Astrocyte (in vitro differentiated cells and primary cell): Measurements from ENCODE around the gene ZMYM4. TPM values are rescaled to one million over a fixed set of nuclear protein-coding genes. Genes with fewer than 3 reads are reported as not detected.
"Not testable (repeated sequence)": the region's sequence is repeated elsewhere in the genome, so short reads cannot be mapped to it uniquely, and the experiment has no call there.

Experiments used
- DNase-seq: peaks from one replicate; pipeline ENCODE4 v3.0.0-alpha.2; 2010; ENCODE audit warnings: low read depth
- FAIRE-seq: peaks from 2 replicates; lab custom pipeline; 2011; peaks lifted over from hg19 to GRCh38; lab: Jason Lieb, UNC
- H2AFZ ChIP-seq: 2 replicates; pipeline ENCODE4 v1.6.0; 2012; ENCODE audit warnings: low read depth, low read length, inconsistent platforms
- H3K27ac ChIP-seq: 2 replicates; pipeline ENCODE4 v1.5.1; 2011; ENCODE audit warnings: low read depth, low read length, inconsistent platforms
- H3K27me3 ChIP-seq: 2 replicates; pipeline ENCODE4 v1.6.0; 2011; ENCODE audit warnings: low read length, inconsistent platforms; ENCODE audit not compliant: insufficient read depth
- H3K36me3 ChIP-seq: 2 replicates; pipeline ENCODE4 v1.5.1; 2011; ENCODE audit warnings: low read length, inconsistent platforms; ENCODE audit not compliant: insufficient read depth
- H3K4me1 ChIP-seq: 2 replicates; pipeline ENCODE4 v1.5.1; 2011; ENCODE audit warnings: low read length, inconsistent platforms; ENCODE audit not compliant: insufficient read depth
- H3K4me2 ChIP-seq: 2 replicates; pipeline ENCODE4 v1.6.0; 2012; ENCODE audit warnings: low read length, inconsistent platforms
- H3K4me3 ChIP-seq: 2 replicates; pipeline ENCODE4 v1.5.1; 2011; ENCODE audit warnings: low read depth, mild to moderate bottlenecking, low read length, inconsistent platforms; ENCODE audit not compliant: insufficient read depth
- H3K79me2 ChIP-seq: 2 replicates; pipeline ENCODE4 v1.6.0; 2012; ENCODE audit warnings: mild to moderate bottlenecking, low read length, inconsistent platforms; ENCODE audit not compliant: insufficient read depth
- H3K9ac ChIP-seq: 2 replicates; pipeline ENCODE4 v1.6.0; 2012; ENCODE audit warnings: mild to moderate bottlenecking, low read length, inconsistent platforms
- H3K9me3 ChIP-seq: 2 replicates; pipeline ENCODE4 v1.5.1; 2012; ENCODE audit warnings: low read depth, mild to moderate bottlenecking, low read length, inconsistent platforms; ENCODE audit not compliant: insufficient read depth
- H4K20me1 ChIP-seq: 2 replicates; pipeline ENCODE4 v1.6.0; 2012; ENCODE audit warnings: low read length, inconsistent platforms; ENCODE audit not compliant: insufficient read depth
- H3K27ac Mint-ChIP-seq: one replicate; pipeline ENCODE4 v1.8.0; 2021; ENCODE audit warnings: mild to moderate bottlenecking, mixed read lengths; ENCODE audit not compliant: unreplicated experiment
- H3K27me3 Mint-ChIP-seq: one replicate; pipeline ENCODE4 v1.8.0; 2021; ENCODE audit warnings: low read depth, mixed read lengths; ENCODE audit not compliant: unreplicated experiment
- H3K36me3 Mint-ChIP-seq: one replicate; pipeline ENCODE4 v1.8.0; 2021; ENCODE audit warnings: low read depth, mixed read lengths; ENCODE audit not compliant: unreplicated experiment
- H3K4me1 Mint-ChIP-seq: one replicate; pipeline ENCODE4 v1.8.0; 2021; ENCODE audit warnings: low read depth, mixed read lengths; ENCODE audit not compliant: unreplicated experiment
- H3K4me3 Mint-ChIP-seq: one replicate; pipeline ENCODE4 v1.8.0; 2021; ENCODE audit warnings: mild to moderate bottlenecking, moderate library complexity, mixed read lengths; ENCODE audit not compliant: unreplicated experiment
- H3K9me3 Mint-ChIP-seq: one replicate; pipeline ENCODE4 v1.8.0; 2021; ENCODE audit warnings: mild to moderate bottlenecking, mixed read lengths; ENCODE audit not compliant: unreplicated experiment
- EZH2 ChIP-seq: IDR thresholded peaks from 2 replicates; pipeline ENCODE4 v1.6.1; 2012; ENCODE audit warnings: mild to moderate bottlenecking, low read length, inconsistent platforms; ENCODE audit not compliant: insufficient read depth
- total RNA-seq: library from RNA; stranded (reverse); gene quantifications from 2 replicates; pipeline ENCODE4 v1.2.1, GENCODE V29; 2021
- TF ChIP-seq, protein P1 (sequence below): IDR thresholded peaks from 2 replicates; pipeline ENCODE4 v1.5.1; 2011; ENCODE audit warnings: low read depth, mild to moderate bottlenecking, inconsistent platforms, low read length, moderate library complexity; ENCODE audit not compliant: insufficient read depth

Gene ZMYM4
- total RNA-seq, 1 donor from 2014 or later, result 65.5 TPM

DNA sequence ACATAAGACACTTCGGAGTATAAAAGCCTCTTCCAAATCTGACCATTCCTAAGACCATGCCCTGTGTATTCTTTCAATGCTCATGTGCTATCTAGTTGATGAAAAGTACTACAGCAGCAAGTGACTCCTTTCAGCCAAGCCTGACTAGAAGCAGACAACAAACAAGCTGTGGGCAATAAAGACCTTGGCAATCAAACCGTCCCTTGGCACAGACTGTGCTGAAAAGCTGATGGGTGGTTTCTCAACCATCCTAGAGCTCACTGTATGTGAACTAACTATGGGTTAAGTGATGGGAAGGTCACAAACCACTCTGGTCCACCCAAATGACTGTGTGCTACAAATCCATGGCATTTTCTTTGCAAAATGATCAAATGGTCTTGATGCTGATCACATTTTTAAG is 194.7 kb downstream of the ZMYM4 start:
- Histone ChIP-seq H3K79me2 (no peaks in the 10 kb centered on the region), H3K27me3 (no peaks in the 10 kb centered on the region), H3K4me3 (no peak overlapping the region), H4K20me1 (no peaks in the 10 kb centered on the region), H3K9ac (no peak overlapping the region), H2AFZ (no peak overlapping the region), H3K36me3 (peaks cover 17% of the 10 kb centered on the region), H3K4me2 (no peak overlapping the region), H3K9me3 (no peaks in the 10 kb centered on the region), H3K4me1 (no peaks in the 10 kb centered on the region), H3K27ac (no peak overlapping the region)
- Mint-ChIP-seq H3K4me1 (no peaks in the 10 kb centered on the region), H3K9me3 (peaks cover 14% of the 10 kb centered on the region), H3K36me3 (peaks cover 47% of the 10 kb centered on the region), H3K27ac (no peak overlapping the region), H3K27me3 (no peaks in the 10 kb centered on the region), H3K4me3 (no peak overlapping the region)
- TF ChIP-seq, protein P1, sequence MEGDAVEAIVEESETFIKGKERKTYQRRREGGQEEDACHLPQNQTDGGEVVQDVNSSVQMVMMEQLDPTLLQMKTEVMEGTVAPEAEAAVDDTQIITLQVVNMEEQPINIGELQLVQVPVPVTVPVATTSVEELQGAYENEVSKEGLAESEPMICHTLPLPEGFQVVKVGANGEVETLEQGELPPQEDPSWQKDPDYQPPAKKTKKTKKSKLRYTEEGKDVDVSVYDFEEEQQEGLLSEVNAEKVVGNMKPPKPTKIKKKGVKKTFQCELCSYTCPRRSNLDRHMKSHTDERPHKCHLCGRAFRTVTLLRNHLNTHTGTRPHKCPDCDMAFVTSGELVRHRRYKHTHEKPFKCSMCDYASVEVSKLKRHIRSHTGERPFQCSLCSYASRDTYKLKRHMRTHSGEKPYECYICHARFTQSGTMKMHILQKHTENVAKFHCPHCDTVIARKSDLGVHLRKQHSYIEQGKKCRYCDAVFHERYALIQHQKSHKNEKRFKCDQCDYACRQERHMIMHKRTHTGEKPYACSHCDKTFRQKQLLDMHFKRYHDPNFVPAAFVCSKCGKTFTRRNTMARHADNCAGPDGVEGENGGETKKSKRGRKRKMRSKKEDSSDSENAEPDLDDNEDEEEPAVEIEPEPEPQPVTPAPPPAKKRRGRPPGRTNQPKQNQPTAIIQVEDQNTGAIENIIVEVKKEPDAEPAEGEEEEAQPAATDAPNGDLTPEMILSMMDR, result no peak
- no peak for TF ChIP-seq EZH2
- DNase-seq, result no peak
- FAIRE-seq, result no peak

DNA sequence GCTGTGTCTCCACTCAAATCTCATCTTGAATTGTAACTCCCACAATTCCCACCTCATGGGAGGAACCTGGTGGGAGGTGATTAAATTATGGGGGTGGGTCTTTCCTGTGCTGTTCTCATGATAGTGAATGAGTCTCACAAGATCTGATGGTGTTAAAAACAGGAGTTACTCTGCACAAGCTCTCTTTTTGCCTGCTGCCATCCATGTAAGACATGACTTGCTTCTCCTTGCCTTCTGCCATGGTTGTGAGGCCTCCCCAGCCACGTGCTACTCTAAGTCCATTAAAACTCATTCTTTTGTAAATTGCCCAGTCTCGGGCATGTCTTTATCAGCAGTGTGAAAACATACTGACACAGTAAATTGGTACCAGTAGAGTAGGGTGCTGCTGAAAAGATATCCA is 195.2 kb downstream of the ZMYM4 start:
- H4K20me1 ChIP-seq, FAIRE-seq, H3K9ac ChIP-seq, H3K4me1 Mint-ChIP-seq, H2AFZ ChIP-seq, H3K79me2 ChIP-seq, H3K9me3 ChIP-seq, H3K27me3 ChIP-seq, H3K4me3 ChIP-seq, H3K4me2 ChIP-seq, H3K4me1 ChIP-seq, H3K4me3 Mint-ChIP-seq, H3K27ac ChIP-seq, H3K27ac Mint-ChIP-seq, DNase-seq, H3K27me3 Mint-ChIP-seq: not testable (repeated sequence)
- Mint-ChIP-seq H3K36me3 (peaks cover 46% of the 10 kb centered on the region), H3K9me3 (peaks cover 14% of the 10 kb centered on the region)
- peaks cover 17% of the 10 kb centered on the region for H3K36me3 ChIP-seq

DNA sequence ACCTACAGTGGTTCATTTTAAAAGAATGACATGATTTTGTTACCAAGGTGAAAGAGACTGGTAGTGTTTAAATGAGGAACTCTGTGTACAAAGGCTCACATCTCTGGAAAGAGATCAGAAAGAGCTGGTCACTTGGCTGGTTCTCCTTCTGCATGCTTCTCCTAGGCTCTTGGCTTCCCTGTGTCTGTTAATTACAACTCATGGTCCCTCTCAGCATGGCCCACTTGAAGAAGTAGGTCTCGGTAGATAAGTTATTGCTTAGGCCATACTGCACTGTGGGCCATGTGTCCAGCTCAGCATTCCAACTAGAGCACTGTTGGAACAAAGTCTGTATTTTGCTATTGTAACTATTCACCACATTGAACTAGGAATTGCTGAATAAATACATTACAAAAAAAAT is 197.6 kb downstream of the ZMYM4 start:
- no peaks in the 10 kb centered on the region for H3K79me2 ChIP-seq
- Mint-ChIP-seq H3K36me3 (peaks cover 40% of the 10 kb centered on the region), H3K4me3 (no peak overlapping the region), H3K27ac (no peak overlapping the region), H3K27me3 (no peaks in the 10 kb centered on the region), H3K9me3 (peaks cover 14% of the 10 kb centered on the region), H3K4me1 (peaks cover 4% of the 10 kb centered on the region)
- no peak overlapping the region for H2AFZ ChIP-seq
- no peaks in the 10 kb centered on the region for H3K27me3 ChIP-seq
- H3K27ac ChIP-seq, result no peak overlapping the region
- H3K9ac ChIP-seq, result no peak overlapping the region
- no peak for TF ChIP-seq EZH2
- TF ChIP-seq, protein P1, result no peak
- DNase-seq (no peak), FAIRE-seq (no peak)
- H3K36me3 ChIP-seq, result peaks cover 20% of the 10 kb centered on the region
- no peak overlapping the region for H3K4me3 ChIP-seq
- H3K4me2 ChIP-seq, result no peak overlapping the region
- H3K4me1 ChIP-seq, result no peaks in the 10 kb centered on the region
- H3K9me3 ChIP-seq, result no peaks in the 10 kb centered on the region
- H4K20me1 ChIP-seq, result no peaks in the 10 kb centered on the region
